Measurements from ENCODE around the gene AIFM2.
"Not testable (repeated sequence)": the region's sequence is repeated elsewhere in the genome, so short reads cannot be mapped to it uniquely, and the experiment has no call there.

AIFM2 gene

GRCh38 chr10:70145666-70146488 is 13.3 kb upstream of the AIFM2 start:
- peak; percentile 27 for DNase-seq (ENCODE audit: low spot score)

- no peak for DNase-seq (ENCODE audit: low spot score)
These were observed 12.6 kb upstream of the AIFM2 start for GRCh38 chr10:70145166-70145665.

- no peak for DNase-seq (ENCODE audit: low spot score)
These were observed 11.9 kb upstream of the AIFM2 start for GRCh38 chr10:70144372-70145110.

DNA sequence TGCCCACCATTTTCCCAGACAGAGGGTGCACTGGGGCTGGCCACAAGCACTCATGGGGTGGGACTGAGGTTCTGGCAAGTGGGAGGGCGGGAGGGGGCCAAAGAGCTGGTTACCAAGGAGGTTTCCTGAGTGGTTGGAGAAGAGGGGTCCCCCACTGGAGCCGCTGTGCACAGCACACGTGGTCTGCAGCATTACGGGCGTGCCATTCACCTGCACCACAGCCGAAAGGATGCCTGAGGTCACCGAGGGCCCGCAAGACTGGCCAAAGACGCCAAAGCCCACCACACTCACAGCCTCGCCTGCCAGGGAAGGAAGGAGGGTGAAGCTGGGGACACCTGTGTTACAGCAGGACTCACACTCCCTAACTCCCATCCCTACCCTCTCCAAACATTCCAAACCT is 9.9 kb upstream of the AIFM2 start:
- DNase-seq (ENCODE audit: low spot score), result no peak

DNA sequence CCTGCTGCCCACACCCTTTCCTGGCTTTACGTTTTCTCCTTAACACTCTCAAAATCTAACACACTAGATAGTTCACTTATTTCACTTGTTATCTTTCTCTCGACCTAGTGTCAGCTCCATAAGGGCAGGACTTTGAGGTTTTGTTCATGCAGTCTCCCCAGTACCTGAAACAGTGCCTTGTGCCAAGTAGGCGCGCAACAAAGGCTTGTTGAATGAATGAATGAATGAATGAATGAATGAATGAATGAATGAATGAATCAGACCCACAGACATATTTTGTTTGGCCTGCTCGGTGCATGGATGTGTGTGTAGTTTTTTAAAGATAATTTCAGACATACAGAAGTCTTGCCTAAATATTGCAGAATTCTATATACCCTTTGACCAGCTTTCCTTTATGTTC is 7.7 kb upstream of the AIFM2 start:
- no peak for DNase-seq (ENCODE audit: low spot score)

DNA sequence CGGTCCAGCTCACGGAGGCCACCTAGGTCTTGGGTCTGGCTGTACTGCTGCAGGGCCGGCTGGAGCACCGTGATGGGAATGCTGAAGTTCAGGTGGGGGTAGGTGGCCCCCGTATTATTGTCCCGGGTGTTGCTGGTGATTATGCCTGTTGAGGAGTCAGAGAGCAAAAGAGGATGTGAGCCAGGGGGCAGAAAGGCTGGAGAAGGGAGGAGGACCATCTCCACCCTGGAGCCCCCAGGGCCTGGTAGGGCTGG is 7.3 kb upstream of the AIFM2 start:
- no peak for DNase-seq (ENCODE audit: low spot score)

GRCh38 chr10:70139151-70139996 is 6.7 kb upstream of the AIFM2 start:
- no peak for DNase-seq (ENCODE audit: low spot score)

- DNase-seq (ENCODE audit: low spot score), result no peak
These were observed 5.6 kb upstream of the AIFM2 start for GRCh38 chr10:70137927-70138883.

- no peak for DNase-seq (ENCODE audit: low spot score)
These were observed 4.5 kb upstream of the AIFM2 start for GRCh38 chr10:70137135-70137534.

DNA sequence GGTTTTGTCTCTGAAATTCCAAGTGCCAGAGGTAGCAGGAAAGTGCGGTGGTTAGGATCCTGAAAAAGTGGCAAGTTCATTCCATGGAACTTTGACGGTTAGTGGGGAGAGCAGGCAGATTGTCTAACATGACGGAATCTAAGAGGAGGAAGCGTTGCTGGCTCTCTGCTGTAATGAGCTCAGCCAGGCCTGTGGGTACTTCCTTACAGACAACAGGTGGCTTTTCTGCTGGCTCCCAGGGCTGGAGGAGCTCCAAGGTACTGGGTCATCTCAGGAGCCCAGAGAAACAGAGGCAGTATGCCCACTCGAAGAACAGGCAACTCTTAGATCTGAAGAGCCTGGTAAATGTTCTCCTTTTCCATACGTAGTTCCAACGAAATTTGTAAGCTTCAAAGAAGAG is 3.1 kb upstream of the AIFM2 start:
- DNase-seq (ENCODE audit: low spot score), result no peak

DNA sequence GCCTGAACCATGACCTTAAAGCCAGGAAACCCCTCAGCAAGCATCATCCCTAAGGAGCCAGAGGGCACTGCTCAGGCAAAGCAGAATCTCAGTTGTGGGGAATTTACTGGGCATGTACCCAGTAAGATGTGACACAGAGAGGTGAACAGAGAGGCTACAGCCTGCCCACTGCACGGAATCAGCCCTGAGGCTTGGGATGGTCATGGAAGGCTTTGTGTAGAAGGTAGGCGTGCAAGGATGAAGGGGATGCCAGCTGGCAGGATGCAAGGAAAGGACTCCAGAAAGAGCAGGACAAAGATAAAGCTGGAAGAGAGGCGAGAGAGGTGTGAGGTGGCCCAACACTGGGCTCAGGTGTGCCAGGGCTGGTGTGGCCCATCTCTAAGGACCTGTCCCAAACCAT is 2.4 kb upstream of the AIFM2 start:
- no peak for DNase-seq (ENCODE audit: low spot score)

GRCh38 chr10:70131560-70131937 is 1.1 kb downstream of the AIFM2 start:
- DNase-seq (ENCODE audit: low spot score), result no peak

DNA sequence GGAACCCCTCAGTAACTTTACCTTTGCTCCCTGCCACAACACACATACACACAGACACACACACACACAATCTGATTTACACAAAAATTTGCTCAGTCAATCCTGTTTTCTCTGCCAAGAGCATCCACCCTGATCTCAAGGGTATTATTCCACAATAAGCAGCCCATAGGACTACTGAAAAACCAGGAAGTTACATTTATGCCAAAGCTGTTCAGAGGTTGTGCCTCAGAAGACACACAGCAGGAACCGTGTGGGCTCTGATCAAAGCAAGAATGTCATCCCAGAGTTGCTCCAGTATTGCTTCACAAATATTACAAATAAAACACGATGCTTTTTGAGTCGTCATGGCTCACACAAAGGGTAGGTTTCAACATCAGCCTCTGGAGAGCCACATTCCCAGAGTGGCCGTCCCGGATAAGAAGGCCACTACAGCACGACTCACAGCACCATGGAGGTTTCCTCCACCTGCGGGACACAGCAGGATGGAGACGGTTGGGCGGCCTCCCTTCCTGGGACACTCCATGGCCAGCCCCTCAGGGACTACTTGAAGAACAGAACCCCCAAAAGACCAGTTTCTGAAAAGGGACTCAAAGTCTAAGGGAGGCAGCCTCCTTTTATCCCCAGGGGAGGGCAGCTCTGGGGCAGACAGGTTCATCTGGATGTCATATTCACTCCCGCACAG is 1.6 kb downstream of the AIFM2 start:
- no peak for DNase-seq (ENCODE audit: low spot score)

- no peak for DNase-seq (ENCODE audit: low spot score)
These were observed 5.8 kb downstream of the AIFM2 start for GRCh38 chr10:70126700-70127395.

DNA sequence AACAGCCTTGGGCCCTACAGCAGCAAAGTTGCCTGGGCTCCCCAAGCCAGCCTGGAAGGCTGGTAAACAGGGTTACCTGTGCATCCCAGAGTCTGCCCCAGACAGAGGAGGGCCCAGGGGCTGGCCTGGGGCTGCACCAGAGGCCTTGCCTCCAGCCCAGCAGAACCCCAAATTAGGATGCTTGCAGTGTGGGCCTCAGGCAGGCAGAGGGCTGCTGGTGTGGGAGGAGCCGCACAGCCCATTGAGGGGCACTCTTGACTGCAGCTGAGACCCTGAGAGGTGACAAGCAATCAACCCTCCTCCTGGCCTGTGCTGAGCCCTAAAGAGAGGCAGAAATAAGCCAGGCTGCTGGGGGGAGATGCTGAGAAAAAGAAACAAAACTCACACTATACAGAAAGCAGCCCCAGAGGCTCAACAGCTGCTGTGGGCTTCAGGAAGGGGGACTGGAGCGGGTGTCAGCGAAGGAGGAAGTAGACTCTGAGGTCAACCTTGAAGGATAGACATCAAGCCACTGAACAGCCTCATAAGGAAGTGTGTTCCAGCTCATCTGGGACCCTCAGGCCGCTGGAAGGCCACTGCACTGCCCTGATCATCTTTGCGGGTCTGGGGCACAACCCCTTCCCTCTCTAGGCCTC is 6.6 kb downstream of the AIFM2 start:
- DNase-seq (ENCODE audit: low spot score), result no peak

GRCh38 chr10:70124918-70125317 is 7.7 kb downstream of the AIFM2 start:
- DNase-seq (ENCODE audit: low spot score), result no peak

- DNase-seq (ENCODE audit: low spot score), result no peak
These were observed 8.2 kb downstream of the AIFM2 start for GRCh38 chr10:70124415-70124814.

DNA sequence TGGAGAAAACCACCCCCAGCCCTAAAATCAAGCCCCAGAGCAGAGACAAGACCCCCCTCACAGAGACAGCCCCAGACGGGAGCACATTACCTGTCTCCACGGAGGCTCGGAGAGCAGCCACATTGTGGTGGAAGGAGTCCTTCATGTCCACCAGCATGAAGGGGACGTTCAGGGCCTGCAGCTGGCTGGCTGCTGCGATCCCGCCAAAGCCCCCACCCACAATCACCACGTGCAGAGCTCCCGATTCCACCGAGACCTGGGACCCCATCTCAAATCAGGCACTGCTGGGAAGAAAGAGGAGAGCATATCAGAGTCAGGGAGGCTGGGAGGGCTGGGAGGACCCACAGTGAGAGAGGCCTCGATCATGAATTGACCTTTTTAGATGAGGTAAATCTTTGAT is 8.8 kb downstream of the AIFM2 start:
- DNase-seq (ENCODE audit: low spot score), result no peak

- DNase-seq (ENCODE audit: low spot score), result not testable (repeated sequence)
These were observed 9.5 kb downstream of the AIFM2 start for GRCh38 chr10:70123166-70123565.

- DNase-seq (ENCODE audit: low spot score), result no peak
These were observed 9.9 kb downstream of the AIFM2 start for GRCh38 chr10:70122742-70123141.
